Measurements from ENCODE around the gene SLC35F3. TPM values are rescaled to one million over a fixed set of nuclear protein-coding genes. Genes with fewer than 3 reads are reported as not detected.

SLC35F3 gene
- total RNA-seq, 1 experiment from 2014 or later = 22.7 TPM

DNA sequence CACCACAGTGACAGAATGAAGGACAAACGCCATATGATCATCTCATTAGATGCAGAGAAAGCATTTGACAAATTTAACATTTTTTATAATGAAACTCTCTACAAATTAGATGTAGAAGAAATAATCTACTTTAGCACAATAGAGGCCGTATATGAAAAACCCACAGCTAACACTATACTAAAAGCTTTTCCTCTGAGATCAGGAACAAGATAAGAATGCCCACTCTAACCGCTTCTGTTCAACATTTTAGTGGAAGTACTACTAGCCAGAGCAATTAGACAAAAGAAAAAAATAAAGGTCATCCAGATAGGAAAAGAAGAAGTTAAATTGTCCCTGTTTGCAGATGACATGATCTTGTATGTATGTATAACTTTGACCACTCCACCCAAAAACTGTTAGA lies 109.7 kb downstream of the SLC35F3 start:
- H3K9me3 ChIP-seq (ENCODE audit: low read depth, low read length, poor library complexity, severe bottlenecking) = no peaks in the 10 kb centered on the region
- BruUV-seq (replicated peaks) = no TSS peak
- DNase-seq (ENCODE audit: low spot score) = no peak
- no peaks in the 10 kb centered on the region for H3K4me1 ChIP-seq (ENCODE audit: insufficient read depth, low read length, poor library complexity, severe bottlenecking)
- intact Hi-C loops (cut with micrococcal nuclease; ENCODE audit: unreplicated experiment) = no loop called here
- no peak overlapping the region for H3K27ac ChIP-seq (ENCODE audit: low read depth, low read length, poor library complexity, severe bottlenecking)
- TF ChIP-seq EZH2 (IDR thresholded peaks at IDR 0.05; ENCODE audit: borderline replicate concordance, low read depth, low read length, poor library complexity, severe bottlenecking) = no peak
- TF ChIP-seq, protein P1, sequence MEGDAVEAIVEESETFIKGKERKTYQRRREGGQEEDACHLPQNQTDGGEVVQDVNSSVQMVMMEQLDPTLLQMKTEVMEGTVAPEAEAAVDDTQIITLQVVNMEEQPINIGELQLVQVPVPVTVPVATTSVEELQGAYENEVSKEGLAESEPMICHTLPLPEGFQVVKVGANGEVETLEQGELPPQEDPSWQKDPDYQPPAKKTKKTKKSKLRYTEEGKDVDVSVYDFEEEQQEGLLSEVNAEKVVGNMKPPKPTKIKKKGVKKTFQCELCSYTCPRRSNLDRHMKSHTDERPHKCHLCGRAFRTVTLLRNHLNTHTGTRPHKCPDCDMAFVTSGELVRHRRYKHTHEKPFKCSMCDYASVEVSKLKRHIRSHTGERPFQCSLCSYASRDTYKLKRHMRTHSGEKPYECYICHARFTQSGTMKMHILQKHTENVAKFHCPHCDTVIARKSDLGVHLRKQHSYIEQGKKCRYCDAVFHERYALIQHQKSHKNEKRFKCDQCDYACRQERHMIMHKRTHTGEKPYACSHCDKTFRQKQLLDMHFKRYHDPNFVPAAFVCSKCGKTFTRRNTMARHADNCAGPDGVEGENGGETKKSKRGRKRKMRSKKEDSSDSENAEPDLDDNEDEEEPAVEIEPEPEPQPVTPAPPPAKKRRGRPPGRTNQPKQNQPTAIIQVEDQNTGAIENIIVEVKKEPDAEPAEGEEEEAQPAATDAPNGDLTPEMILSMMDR (conservative IDR thresholded peaks at IDR 0.05; ENCODE audit: low read depth, low read length) = no peak
- H3K4me3 ChIP-seq (ENCODE audit: low read depth, low read length, poor library complexity, severe bottlenecking) = no peak overlapping the region
- ChIA-PET POLR2A (ENCODE audit: low non-redundant PET) (no interaction called here), CTCF (no interaction called here)
- H3K27me3 ChIP-seq (replicated peaks; ENCODE audit: insufficient read depth, low read depth, low read length, poor library complexity) = peaks cover 46% of the 10 kb centered on the region
- H3K36me3 ChIP-seq (ENCODE audit: insufficient read depth, low read length, poor library complexity, severe bottlenecking) = no peaks in the 10 kb centered on the region

DNA sequence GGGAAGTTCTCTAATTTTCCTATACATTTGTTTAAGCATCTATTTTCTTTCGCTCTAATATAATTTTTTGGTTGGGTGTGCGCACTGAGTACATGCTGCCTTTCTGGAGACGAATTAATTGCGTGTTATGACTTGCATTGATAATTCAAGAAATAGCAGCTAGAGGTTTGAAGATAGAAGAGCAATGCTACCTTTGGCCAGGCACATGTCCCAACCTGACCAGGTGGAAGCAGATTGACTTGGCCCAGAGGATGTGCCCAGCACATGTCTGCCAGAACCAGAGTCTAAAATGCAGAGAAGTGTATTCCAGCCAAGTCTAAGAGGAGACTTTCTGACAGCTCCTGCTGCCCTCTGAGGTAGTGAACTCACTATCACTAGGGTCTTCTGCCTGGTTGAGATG lies 114.3 kb downstream of the SLC35F3 start:
- H3K27me3 ChIP-seq (replicated peaks; ENCODE audit: insufficient read depth, low read depth, low read length, poor library complexity) = peaks cover 37% of the 10 kb centered on the region
- CTCF ChIA-PET = no interaction called here
- H3K27ac ChIP-seq (ENCODE audit: low read depth, low read length, poor library complexity, severe bottlenecking) = no peak overlapping the region
- intact Hi-C loops (cut with micrococcal nuclease; ENCODE audit: unreplicated experiment) = no loop called here
- POLR2A ChIA-PET (ENCODE audit: low non-redundant PET) = no interaction called here
- H3K4me1 ChIP-seq (ENCODE audit: insufficient read depth, low read length, poor library complexity, severe bottlenecking) = no peaks in the 10 kb centered on the region
- BruUV-seq (replicated peaks) = no TSS peak
- H3K36me3 ChIP-seq (ENCODE audit: insufficient read depth, low read length, poor library complexity, severe bottlenecking) = no peaks in the 10 kb centered on the region
- no peak for TF ChIP-seq EZH2 (IDR thresholded peaks at IDR 0.05; ENCODE audit: borderline replicate concordance, low read depth, low read length, poor library complexity, severe bottlenecking)
- TF ChIP-seq, protein P1 (conservative IDR thresholded peaks at IDR 0.05; ENCODE audit: low read depth, low read length) = no peak
- DNase-seq (ENCODE audit: low spot score) = no peak
- H3K4me3 ChIP-seq (ENCODE audit: low read depth, low read length, poor library complexity, severe bottlenecking) = no peak overlapping the region
- no peaks in the 10 kb centered on the region for H3K9me3 ChIP-seq (ENCODE audit: low read depth, low read length, poor library complexity, severe bottlenecking)

DNA sequence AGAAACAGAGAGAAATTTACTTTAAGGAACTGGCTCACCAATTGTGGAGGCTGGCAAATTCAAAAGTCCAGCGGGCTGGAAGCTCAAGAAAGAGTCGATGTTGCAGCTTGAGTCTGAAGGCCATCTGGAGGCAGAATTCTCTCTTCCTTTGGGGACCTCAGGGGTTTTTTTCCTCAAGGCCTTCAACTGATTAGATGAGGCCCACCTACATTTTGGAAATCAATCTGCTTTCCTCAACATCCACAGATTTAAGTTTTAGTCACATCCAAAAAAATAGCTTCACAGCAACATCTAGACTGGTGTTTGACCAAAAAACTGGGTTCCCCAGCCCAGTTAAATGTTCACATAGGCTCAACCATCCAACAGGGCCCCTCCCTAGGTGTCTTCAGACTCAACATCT lies 114.9 kb downstream of the SLC35F3 start:
- H3K27me3 ChIP-seq (replicated peaks; ENCODE audit: insufficient read depth, low read depth, low read length, poor library complexity) = peaks cover 31% of the 10 kb centered on the region
- no TSS peak for BruUV-seq (replicated peaks)
- POLR2A ChIA-PET (ENCODE audit: low non-redundant PET) = no interaction called here
- intact Hi-C loops (cut with micrococcal nuclease; ENCODE audit: unreplicated experiment) = no loop called here
- H3K9me3 ChIP-seq (ENCODE audit: low read depth, low read length, poor library complexity, severe bottlenecking) = no peaks in the 10 kb centered on the region
- H3K27ac ChIP-seq (ENCODE audit: low read depth, low read length, poor library complexity, severe bottlenecking) = no peak overlapping the region
- H3K4me3 ChIP-seq (ENCODE audit: low read depth, low read length, poor library complexity, severe bottlenecking) = no peak overlapping the region
- CTCF ChIA-PET = no interaction called here
- no peak for DNase-seq (ENCODE audit: low spot score)
- TF ChIP-seq, protein P1 (conservative IDR thresholded peaks at IDR 0.05; ENCODE audit: low read depth, low read length) = no peak
- no peak for TF ChIP-seq EZH2 (IDR thresholded peaks at IDR 0.05; ENCODE audit: borderline replicate concordance, low read depth, low read length, poor library complexity, severe bottlenecking)
- no peaks in the 10 kb centered on the region for H3K4me1 ChIP-seq (ENCODE audit: insufficient read depth, low read length, poor library complexity, severe bottlenecking)
- no peaks in the 10 kb centered on the region for H3K36me3 ChIP-seq (ENCODE audit: insufficient read depth, low read length, poor library complexity, severe bottlenecking)
